HG03469 (cell line): ENCODE data around the gene AUTS2.

Experiments
- ATAC-seq: cut with Tn5 transposase; IDR thresholded peaks from one replicate; pipeline ENCODE4 v1.9.1; 2021; ENCODE audit warnings: mild to moderate bottlenecking, moderate library complexity, moderate number of reproducible peaks; ENCODE audit not compliant: unreplicated experiment

The AUTS2 gene

DNA sequence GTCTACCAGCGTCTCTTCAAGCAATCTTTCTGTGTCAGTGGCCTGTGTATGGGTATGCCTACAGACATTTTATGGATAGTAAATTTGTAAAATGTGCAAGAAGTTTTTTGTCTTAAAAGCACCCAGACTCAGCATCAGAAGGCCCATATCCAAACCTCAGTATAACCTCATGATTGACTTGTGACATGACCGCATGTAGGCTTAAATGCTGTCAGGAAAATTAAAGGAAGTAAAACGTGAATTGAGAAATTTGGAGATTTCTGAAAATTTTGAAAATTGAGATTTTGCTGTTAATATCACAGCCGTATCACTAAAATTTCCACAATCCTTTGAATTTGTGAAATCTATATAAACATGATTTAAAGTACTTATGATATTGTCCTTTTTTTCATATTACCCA is 410.2 kb downstream of the AUTS2 start:
- ATAC-seq, result no peak

DNA sequence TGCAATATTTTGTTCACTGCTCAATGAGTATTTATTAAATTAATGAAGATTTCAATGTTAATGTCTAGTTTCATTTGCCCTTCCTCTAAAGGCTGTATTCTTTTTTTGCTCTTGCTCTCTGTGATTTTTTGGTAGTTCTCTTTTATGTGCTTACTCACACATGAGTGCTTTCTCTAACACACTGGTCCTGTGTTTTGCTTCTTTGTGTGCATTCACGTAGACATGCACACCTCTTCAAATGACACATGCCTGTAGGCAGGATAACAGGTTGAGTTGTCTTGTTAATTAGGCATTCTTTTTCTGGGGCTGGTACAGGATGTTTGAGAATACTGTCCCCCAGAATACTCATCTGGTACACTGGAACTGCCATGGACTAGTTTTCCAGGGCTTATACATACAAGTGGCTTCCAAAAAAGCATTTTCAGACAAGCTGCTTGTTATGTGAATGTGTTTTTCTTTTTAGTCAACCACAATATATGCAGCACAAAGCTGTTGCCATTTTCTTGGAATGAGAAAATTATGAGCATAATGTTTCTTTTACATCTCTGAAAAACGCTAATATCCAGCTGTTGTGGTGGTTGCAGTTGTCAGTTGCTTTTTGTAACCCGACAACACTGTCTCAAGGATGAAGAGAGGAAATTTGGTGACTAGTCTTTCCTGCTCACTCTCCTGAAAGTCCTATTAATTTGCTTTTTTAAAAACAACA is 416.4 kb downstream of the AUTS2 start:
- ATAC-seq, result no peak

DNA sequence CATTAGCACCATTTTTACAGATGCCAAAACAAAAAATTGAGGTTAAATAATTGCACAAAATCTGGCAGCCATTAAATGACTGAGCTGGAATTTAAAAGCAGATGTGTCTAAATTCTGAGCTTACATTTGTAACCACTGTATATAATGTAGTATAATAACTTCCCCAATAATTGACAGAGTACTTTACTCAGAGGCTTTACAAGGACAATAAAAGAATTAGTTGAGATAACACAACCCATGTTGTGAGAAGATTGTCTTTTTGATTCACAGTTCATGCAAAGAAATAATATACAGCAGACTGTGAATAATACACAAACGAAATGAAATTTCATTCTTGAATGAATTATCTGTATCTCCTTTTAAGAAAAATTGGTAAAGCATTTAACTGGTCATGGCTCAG is 417.1 kb downstream of the AUTS2 start:
- ATAC-seq, result no peak

DNA sequence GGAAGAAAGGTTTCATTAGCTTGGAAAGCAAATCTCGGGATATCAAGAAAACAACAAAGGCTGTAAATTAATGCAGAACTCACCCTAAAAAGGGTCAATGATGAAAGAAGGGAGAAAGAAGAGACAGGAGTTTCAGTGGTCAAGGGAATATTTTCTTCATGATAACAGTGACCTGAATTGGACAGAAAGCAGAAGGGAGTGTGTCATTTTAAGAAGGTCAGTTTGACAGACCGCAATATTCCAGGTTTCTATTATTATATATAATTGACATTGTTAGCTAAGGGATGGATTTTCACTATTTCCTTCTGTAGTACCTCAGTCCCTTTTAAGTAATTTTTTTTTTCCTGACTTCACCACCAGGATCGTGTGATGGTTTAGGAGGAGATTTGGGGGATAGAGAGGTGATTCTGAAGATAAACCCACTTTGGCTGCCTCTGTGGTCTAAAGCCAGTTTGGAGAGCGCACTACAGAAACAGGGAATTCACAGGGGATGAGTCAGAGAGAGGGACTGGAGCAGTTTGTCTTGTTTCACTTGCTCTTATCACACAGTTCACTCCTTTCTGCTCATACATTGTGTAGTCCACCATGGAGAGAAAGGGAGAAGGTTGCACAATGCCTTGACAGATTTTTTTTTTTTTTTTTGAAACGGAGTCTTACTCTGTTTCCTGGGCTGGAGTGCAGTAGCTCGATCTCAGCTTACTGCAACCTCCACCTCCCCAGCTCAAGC is 417.9 kb downstream of the AUTS2 start:
- ATAC-seq, result no peak

DNA sequence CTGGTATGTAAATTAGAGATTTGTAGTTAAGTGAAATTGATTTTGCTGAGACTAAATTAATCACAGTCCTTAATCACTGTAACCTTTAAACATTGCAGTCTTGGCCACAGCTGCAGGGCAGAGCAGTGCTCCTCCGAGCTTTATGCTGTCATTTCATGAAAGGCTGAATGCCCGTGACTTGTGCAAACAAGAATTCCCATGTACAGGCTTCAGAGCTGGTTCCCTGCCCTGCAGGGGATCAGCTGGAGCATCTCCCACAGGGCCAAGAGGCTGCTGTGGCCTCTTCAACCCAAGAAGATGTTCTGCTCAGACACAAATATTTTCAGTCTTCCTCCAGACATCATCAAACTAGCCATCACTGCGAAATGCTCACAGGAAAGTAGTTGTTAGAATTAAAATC is 419.1 kb downstream of the AUTS2 start:
- ATAC-seq, result no peak

DNA sequence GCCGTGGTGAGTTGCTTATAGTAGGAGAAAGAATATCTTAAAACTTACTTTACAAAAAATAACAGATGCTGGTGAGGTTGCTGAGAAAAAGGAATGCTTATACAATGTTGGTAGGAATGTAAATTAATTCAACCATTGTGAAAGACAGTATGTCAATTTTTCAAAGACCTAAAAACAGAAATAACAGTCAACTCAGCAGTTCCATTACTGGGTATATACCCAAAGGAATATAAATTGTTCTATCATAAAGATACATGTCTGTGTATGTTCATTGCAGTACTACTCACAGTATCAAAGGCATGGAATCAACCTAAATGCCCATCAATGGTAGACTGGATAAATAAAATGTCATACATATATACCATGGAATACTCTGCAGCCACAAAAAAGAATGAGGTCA is 420.4 kb downstream of the AUTS2 start:
- ATAC-seq, result no peak

DNA sequence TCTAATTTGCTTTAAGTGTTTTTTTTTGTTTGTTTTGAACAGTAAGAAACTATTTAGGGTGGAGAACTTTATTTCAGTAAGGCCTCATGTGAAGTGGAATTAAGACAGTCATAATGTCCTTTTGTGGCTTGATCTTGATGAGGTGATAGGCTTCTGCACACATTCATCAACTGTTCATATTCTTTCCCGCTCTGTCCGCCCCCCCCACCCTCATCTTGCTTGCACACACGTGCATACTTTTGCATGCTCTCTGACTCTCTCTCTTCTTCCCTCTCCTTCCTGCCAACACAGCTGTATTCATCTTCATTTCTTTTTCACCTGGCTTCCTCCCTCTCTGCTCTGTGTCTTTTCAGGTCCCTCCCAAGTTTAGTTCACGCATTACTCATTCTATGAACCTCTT is 429.6 kb downstream of the AUTS2 start:
- ATAC-seq, result no peak

DNA sequence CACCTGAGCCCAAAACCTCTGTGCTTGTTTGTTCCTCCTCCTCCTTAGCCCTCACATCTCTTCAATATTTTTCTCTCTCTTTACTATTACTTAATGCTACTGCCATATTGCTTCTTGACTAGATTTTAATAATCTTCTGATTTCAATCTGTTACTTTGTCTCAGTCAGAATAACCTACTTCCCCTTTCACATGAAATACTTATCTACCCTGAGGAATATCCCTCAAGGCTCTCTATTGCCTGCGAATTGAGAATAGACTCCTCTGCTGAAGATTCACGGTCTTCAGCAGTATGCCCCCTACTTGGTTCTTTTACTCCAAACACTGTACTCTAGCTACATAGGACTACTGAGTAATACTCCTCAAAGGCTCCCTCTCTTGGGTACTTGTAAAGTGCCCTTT is 430.3 kb downstream of the AUTS2 start:
- ATAC-seq, result no peak

DNA sequence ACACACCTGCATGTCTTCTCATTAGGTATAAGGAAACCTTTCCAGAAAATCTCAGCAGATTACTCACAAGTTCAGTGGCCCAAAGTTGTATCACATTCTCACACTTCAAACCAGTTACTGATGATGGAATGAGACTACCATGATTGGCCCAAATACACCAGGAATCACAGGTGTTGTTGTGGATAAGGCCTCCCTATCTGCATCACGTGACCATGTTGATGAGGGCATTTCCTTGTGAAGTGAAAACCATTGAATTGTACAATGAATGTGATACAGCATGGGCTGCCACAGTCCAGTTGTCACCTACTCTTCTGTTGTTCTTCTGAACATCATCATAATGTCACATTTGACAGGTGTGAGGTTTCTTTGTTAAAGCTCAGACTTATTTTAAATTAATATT is 431.7 kb downstream of the AUTS2 start:
- no peak for ATAC-seq

DNA sequence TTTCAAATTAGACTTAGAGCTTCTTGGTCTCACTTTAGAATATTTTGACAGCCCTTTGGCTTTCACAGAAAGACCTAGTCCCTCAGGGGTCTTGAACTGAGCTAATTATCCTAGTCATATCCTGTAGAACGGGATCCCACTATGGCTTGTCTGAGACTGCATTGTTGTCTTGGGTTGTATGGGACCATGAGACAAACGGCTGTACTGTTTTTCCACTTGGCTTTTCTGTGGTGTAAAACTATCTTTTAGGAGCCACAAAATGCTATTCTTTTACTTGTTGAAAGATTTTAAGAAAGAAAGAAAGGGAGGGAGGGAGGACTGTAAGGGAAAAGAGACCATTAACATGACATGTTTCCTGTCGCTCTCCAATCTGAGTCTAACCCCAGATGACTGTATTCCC is 432.5 kb downstream of the AUTS2 start:
- ATAC-seq, result no peak

DNA sequence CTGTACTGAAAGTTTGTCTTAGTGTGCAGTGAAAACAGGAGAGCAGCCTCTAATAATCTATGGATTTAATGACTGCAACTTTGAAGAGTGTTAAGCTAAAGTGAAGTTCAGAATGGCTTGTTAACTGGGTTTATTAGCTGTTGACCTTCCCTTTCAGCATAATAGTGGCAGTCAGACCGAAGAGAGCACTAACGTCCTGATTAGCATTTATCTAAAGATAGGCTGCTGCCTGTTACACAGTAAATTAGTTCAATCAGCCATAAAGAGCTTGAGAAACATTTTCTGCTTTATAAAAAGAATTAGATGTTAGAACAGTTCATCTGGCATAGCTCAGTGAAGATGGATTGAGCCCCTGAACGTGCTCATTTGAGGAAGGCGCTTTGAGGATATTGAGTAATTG is 433.0 kb downstream of the AUTS2 start:
- no peak for ATAC-seq

DNA sequence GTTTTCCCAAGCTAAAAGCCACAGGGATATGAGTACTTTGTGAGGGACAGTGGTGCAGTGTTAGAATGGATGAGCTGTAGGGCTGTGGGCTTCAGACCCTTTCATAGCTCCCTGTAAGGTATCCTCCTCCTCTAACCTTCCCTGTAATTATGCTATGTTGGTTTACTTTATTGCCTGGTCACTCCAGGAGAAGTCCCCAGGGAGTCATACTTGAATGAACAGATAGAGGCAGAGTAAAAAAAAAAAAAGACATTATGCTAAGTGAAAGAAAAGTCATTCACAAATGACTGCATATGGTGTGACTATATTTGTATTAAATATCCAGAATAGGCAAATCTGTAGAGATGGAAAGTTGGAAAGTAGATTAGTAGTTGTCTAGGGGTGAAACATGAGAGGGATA is 434.4 kb downstream of the AUTS2 start:
- no peak for ATAC-seq

DNA sequence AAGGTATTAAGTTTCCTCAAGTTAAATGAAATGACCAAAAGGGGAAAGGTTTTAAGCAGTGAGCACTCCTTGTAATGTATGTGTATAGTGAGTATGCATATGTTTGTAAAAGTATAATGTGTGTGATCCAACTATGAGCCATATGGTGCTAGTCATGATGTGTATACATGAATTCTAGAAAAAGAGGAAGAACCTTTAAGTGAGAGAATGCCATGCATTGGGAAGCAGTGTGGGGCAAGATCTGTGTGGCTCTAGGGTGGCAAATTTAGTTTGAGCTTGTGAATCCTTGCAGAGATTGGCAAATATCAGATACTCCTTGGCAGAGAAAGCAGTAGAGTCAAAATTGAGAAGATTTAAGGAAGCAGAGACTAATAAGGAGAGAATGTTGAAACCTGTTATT is 435.0 kb downstream of the AUTS2 start:
- ATAC-seq, result no peak

DNA sequence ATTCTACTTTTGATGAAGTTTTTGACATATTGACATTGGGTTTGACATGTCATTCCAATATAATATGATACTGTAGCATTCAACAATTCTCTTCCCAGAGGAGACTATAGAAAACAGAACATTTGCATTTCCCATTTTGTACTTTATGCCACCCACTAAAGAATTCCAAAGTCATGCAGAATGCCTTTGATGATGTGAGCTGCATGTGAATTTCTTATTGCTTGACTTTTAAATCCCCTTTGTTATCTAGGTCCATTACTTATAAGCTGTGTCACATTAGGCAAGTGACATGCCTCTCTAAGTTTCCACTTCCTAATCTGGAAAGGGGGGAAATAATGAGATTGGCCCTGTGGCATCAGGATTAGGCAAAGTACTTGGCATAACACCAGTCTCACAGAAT is 436.7 kb downstream of the AUTS2 start:
- no peak for ATAC-seq

DNA sequence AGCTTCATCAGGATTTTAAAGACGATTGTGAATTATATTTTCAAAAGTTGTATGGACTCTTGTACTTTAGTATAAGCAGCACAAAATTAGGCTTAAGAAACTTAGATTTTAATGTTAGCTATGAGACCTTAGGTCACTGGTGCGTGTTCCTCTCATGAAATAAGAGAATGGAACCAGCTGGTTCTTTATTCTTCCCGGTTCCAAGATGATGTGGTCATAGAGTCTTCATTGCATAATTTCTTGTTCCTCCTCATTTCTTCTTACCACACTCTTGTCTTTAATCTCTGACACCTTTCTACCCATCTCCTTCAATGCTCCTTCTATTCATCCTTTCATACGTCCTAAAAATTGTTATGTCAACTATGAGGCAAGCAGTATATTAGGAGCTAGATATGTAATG is 437.2 kb downstream of the AUTS2 start:
- ATAC-seq, result no peak

DNA sequence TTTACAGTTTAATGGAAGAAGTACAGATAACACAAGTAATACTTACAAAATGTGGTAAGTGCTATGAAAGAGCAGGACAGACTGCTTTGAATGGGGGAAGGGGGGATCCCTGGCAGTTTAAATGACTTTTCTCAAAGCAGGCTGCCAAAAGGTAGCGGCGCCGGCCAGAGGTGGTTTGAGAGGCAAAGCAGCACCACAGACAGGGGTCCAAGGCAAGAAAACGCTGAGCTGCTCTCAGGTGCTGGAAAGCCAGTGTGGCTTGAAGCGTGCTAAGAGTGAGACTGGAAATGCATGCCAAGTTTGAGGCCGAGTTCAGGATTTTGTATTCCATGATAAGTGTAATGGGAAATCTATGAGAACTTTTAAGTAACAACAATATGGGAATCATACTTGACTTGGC is 437.7 kb downstream of the AUTS2 start:
- no peak for ATAC-seq

DNA sequence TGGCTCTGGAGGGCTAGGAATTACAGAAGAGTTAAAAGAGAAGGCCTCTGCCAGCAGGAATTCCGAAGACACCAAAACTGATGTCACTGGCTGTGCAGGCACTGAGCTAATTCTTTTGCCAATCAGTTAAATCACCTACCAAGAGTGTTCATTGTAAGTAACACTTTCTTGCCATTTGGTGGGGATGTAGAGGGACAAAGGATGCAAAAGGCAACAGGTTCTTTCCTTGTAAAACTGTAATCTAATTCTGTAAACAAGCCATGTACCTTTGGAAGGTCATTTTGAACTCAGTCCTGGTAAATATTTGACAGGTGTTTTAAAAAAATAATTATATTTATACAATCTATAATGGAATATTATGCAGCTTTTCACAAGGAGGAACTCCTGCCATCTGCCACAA is 438.4 kb downstream of the AUTS2 start:
- ATAC-seq, result no peak

DNA sequence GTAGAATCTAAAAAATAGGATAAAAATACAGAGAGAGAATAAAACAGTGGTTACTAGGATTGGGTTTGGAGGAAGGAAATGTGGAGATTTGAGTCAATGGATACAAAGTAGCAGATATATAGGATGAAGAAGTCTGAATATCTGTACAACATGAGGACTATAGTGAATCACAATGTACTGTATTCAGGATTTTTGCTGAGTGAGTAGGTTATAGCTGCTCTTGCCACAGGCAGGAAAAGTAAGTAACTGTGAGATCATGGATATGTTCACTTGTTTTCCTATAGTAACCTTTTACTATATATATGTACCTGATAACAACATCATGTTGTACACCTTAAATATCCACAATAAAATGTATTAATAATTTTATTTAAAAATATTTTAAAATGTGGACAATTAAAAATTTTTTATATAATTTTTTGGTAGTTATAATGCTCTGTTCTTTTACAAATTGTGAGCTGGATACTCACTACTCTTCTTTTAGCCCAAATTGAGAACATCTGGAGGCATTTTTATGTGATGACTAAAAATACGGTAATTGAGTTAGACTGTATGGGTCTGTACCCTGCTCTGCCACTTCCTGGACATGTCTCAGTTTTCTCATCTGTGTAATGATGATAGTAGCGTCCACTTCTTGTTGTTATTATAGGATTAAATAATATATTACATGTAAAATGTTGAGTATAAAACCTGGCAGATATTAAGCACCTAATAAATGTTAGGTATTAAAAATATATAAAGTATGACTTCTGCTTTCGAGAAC is 439.1 kb downstream of the AUTS2 start:
- ATAC-seq, result no peak

DNA sequence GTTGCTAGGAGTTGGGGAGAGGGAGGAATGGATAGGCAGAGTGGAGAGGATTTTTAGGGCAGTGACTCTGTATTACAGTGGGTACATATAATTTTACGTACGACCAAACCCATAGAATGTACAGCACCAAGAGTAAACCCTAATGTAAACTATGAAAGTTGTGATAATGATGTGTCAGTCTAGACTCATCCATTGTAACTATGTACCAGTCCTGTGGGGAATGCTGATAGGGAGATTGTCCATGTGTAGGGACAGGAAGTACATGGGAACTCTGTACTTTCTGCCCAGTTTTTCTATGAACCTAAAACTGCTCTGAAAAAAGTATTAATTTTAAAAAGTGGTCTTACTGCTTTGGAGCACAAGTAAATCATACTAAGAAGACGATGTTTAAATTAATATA is 441.8 kb downstream of the AUTS2 start:
- ATAC-seq, result no peak

DNA sequence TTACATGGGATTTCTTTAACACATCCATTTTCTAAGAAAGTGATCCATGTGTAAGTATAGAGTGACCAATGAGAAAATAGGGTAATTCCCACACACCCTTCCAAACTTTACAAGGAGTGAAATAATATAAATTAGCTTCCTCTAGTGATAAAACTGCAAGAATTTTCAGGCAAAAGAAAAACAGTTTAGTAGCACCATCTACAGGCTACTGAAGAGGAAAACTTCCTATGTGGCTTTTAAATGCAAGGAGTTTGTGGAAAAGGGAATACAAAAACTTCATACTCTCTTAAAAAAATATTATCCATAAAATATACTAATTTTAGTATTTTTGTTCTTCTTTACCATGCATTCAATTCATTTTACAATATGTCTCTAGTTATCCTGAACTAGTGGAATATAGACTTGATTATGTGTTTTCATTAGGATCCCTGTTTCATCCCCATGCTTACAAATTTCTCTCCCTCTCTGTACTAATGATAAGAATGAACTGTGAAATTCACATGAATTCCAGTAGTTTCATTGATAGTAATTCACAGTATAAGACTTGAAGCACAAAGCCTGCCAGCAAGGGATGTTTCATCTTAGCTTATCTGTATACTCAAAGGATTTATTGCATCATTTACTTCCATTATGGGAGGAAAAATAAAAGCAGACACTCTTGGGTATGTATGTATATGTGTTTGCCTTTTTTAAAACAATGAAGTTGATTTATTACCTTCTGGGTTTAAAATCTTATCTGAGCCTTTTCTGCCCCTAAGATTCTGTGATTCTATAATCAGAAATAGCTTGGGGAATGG is 442.9 kb downstream of the AUTS2 start:
- no peak for ATAC-seq

DNA sequence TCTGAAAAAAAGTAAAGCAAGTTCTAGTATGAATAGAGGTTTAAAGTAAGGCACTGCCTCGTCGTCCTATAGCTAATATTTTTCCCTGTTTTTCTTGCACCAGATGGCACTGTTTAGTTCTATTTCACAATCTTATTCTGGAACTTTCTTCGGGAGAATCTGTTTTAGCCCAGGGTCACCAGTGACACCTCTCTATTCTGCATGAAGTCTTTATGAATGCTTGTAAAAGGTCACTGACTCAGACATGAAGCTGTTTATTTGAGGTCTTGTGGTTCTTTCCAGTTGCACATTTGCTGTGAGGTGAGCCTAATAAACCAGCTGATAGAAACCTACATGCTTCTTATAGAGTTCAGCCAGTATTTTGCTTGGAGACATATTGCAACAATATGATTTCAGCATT is 444.3 kb downstream of the AUTS2 start:
- ATAC-seq, result no peak
